Prostate gland (tissue), 2 donors: ENCODE measurements around the gene SLC27A1. TPM values are rescaled to one million over a fixed set of nuclear protein-coding genes. Genes with fewer than 3 reads are reported as not detected.
A peak's percentile ranks its signal among the peaks of the same experiment; 100 is the strongest.

ENCODE experiments used
- DNase-seq: peaks from one replicate; pipeline ENCODE4 v3.0.0-alpha.2; 2019; ENCODE audit warnings: low spot score
- H3K27ac ChIP-seq, 2 donors: fragments of 200-600 bp; sonication (generic); 2 replicates each; pipeline ENCODE4 v1.5.1; 2017 to 2019
- H3K27me3 ChIP-seq: fragments of 200-600 bp; sonication (generic); replicated peaks from 2 replicates; pipeline ENCODE4 v1.5.1; 2019; ENCODE audit not compliant: insufficient read depth
- H3K36me3 ChIP-seq, 2 donors: fragments of 200-600 bp; sonication (generic); 1 replicate in 1 of 2; 2 replicates in 1 of 2; pipeline versions ENCODE4 v1.5.1 to v1.8.1; 2017 to 2019
- H3K4me1 ChIP-seq: fragments of 200-600 bp; sonication (generic); replicated peaks from 2 replicates; pipeline ENCODE4 v1.5.1; 2019
- H3K4me3 ChIP-seq, 2 donors: fragments of 200-600 bp; sonication (generic); 2 replicates each; pipeline ENCODE4 v1.5.1; 2017 to 2019
- H3K9me3 ChIP-seq: fragments of 200-600 bp; sonication (generic); 2 replicates; pipeline ENCODE4 v1.5.1; 2017
- POLR2A ChIP-seq: fragments of 450-650 bp; IDR thresholded peaks from one replicate; pipeline ENCODE4 v1.6.1; 2016; ENCODE audit warnings: antibody characterized with exemption, mild to moderate bottlenecking
- POLR2AphosphoS5 ChIP-seq: sonication (generic); formaldehyde crosslinking; IDR thresholded peaks from one replicate; pipeline ENCODE4 v1.6.1; 2017; ENCODE audit warnings: antibody characterized with exemption
- WGBS: methylation state at CpG from one replicate; pipeline ENCODE4 v1.1.5; 2018; 5-methylcytosine and 5-hydroxymethylcytosine counted together
- intact Hi-C: fragments of 100-400 bp; cut with DNase I; formaldehyde crosslinking; loops from one replicate; pipeline ENCODE4 v1.14.2; 2022
- total RNA-seq, 2 donors: library from RNA; depleted of rRNA; stranded (reverse); fragments of >200 nt; gene quantifications; one replicate each; pipeline ENCODE4 v1.1.0, GENCODE V29; 2016
- TF ChIP-seq, protein P1 (sequence below), 4 experiments: fragments of 200-600 bp in 2 of 4; fragments of 450-650 bp in 2 of 4; sonication (generic) in 2 of 4; IDR thresholded peaks; 1 replicate in 3 of 4; 2 replicates in 1 of 4; pipeline ENCODE4 v1.5.1; 2016 to 2019; ENCODE audit warnings: antibody characterized with exemption in 4 of 4, mild to moderate bottlenecking in 2 of 4, moderate library complexity in 2 of 4

Gene SLC27A1
- total RNA-seq, 2 donors from 2014 or later, result 73.3 to 78.7 TPM

DNA sequence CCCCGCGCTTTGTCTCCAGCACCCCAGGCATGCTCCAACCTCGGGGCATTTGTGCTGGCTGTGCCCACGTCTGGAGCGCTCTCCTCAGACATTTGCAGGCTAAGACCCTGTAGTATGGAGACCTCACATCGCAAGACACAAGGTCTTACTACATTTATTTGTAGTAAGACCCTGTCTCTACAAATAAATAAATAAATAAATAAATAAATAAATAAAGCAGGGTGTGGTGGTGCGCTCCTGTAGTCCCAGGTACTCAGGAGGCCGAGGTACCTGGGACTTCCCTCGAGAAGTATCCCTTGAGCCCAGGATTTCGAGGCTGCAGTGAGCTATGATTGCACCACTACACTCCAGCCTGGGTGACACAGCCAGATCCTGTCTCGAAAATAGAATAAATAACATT is 14.2 kb upstream of the SLC27A1 start:
- no peak overlapping the region for H3K4me3 ChIP-seq
- peaks cover 6% of the 10 kb centered on the region for H3K27me3 ChIP-seq
- H3K27ac ChIP-seq, result no peak overlapping the region
- no peaks in the 10 kb centered on the region for H3K36me3 ChIP-seq
- no peak for DNase-seq
- H3K9me3 ChIP-seq, result no peaks in the 10 kb centered on the region
- 78% methylated on average over 11 of the region's 11 CpGs for WGBS
- no peaks in the 10 kb centered on the region for H3K4me1 ChIP-seq
- intact Hi-C loops, result no loop called here
- TF ChIP-seq POLR2A (no peak), POLR2AphosphoS5 (no peak)
- TF ChIP-seq, protein P1, sequence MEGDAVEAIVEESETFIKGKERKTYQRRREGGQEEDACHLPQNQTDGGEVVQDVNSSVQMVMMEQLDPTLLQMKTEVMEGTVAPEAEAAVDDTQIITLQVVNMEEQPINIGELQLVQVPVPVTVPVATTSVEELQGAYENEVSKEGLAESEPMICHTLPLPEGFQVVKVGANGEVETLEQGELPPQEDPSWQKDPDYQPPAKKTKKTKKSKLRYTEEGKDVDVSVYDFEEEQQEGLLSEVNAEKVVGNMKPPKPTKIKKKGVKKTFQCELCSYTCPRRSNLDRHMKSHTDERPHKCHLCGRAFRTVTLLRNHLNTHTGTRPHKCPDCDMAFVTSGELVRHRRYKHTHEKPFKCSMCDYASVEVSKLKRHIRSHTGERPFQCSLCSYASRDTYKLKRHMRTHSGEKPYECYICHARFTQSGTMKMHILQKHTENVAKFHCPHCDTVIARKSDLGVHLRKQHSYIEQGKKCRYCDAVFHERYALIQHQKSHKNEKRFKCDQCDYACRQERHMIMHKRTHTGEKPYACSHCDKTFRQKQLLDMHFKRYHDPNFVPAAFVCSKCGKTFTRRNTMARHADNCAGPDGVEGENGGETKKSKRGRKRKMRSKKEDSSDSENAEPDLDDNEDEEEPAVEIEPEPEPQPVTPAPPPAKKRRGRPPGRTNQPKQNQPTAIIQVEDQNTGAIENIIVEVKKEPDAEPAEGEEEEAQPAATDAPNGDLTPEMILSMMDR (IDR thresholded peaks at IDR 0.05), result no peak

DNA sequence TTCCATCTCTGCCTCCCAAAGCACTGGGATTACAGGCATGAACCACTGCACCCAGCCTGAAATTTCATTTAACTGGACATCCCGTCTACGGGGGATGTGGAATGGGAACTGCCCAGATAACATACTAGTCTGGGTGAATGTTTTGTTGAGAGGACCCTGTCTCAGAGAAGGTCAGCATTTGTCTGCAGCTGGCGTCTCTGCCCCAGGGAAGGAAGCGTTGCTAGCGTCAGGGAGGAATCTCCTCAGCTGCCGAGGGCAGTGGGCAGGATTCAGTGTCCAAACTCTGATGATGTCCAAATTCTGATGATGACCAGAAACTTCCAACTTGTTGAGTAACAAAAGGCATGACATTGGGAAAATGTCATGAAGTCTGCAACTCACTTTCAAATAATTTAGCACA is 12.7 kb upstream of the SLC27A1 start:
- DNase-seq, result no peak
- no peak overlapping the region for H3K4me3 ChIP-seq
- H3K9me3 ChIP-seq, result no peaks in the 10 kb centered on the region
- TF ChIP-seq POLR2A, result no peak
- TF ChIP-seq, protein P1 (IDR thresholded peaks at IDR 0.05), result no peak
- TF ChIP-seq POLR2AphosphoS5, result no peak
- H3K27ac ChIP-seq, result no peak overlapping the region
- WGBS, result 46% methylated on average over 6 of the region's 6 CpGs
- intact Hi-C loops, result no loop called here
- no peaks in the 10 kb centered on the region for H3K4me1 ChIP-seq
- peaks cover 6% of the 10 kb centered on the region for H3K27me3 ChIP-seq
- no peaks in the 10 kb centered on the region for H3K36me3 ChIP-seq

DNA sequence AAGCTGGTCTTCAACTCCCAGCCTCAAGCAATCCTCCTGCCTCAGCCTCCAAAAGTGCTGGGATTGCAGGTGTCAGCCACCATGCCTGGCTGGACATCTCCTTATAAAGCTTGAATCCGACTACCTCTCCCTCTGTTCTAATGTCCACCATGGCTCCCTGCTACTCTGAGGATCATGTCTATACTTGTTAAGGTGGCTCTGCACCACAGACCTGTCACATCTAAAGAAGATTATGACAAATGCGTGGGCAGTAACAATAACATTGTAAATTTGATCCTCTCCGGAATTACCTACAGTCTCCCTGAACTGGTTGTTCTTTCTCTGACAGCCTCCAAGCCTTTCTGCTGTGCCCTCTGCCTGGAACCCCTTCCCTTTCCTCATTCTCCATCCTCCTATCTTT is 11.4 kb upstream of the SLC27A1 start:
- H3K36me3 ChIP-seq, result no peaks in the 10 kb centered on the region
- 40% methylated on average over 3 of the region's 3 CpGs for WGBS
- intact Hi-C loops, result no loop called here
- no peak for TF ChIP-seq POLR2A
- no peak for TF ChIP-seq POLR2AphosphoS5
- TF ChIP-seq, protein P1 (IDR thresholded peaks at IDR 0.05), result no peak
- H3K4me3 ChIP-seq, result no peak overlapping the region
- no peak for DNase-seq
- peaks cover 6% of the 10 kb centered on the region for H3K27me3 ChIP-seq
- H3K9me3 ChIP-seq, result no peaks in the 10 kb centered on the region
- no peaks in the 10 kb centered on the region for H3K4me1 ChIP-seq
- H3K27ac ChIP-seq, result no peak overlapping the region

DNA sequence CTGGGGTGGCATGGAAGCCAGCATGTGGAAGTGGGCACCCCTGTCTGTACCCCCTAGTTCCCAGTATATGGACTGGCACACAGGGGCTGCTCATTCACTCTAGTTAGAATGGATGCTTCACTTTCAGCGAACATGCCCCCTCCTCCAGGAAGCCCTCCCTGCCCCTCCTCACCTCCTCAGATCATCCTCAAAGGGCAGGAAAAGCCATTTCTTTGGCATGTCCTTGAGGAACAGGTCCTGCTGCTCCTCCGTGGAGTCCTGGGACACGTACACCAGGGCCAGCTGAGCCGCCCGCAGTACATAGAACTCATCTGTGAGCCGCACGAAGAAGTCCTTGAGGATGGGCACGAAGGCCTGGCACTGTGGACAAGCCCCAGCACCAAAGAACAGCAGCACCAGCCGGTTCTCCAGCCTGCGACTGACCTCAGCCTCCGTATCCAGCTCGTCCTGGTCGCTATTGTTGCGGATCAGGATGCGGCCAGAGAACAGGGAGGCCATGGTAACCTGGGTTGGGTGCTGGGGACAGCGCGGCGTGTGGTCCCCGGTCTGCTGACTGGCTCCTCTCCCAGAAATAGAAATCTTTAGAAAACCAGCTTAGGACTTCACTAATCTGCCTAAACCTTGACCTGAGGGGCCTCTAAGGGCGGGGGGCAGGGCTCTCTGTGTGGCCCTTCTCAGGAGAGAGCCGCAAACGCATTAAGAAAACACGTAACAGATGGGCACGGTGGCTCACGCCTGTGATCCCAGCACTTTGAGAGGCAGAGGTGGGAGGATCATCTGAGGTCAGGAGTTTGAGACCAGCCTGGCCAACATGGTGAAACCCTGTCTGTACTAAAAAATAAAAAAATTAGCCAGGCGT is 9.7 kb upstream of the SLC27A1 start, which contains the start of gene NXNL1:
Gene NXNL1 (minus strand): TSS at position 555 of the 859 bp plus-strand sequence. CDS start 57 bp downstream, at position 498.
- Histone ChIP-seq H3K9me3 (no peaks in the 10 kb centered on the region), H3K4me1 (no peaks in the 10 kb centered on the region), H3K36me3 (no peaks in the 10 kb centered on the region), H3K27ac (no peak within 1 kb of the TSS), H3K27me3 (peaks cover 2% of the 10 kb centered on the region), H3K4me3 (no peak within 1 kb of the TSS)
- intact Hi-C loops, result no loop called here
- TF ChIP-seq, protein P1 (IDR thresholded peaks at IDR 0.05), result no peak
- TF ChIP-seq POLR2A (no peak), POLR2AphosphoS5 (no peak)
- 89% methylated on average over 26 of the region's 26 CpGs for WGBS
- no peak for DNase-seq

DNA sequence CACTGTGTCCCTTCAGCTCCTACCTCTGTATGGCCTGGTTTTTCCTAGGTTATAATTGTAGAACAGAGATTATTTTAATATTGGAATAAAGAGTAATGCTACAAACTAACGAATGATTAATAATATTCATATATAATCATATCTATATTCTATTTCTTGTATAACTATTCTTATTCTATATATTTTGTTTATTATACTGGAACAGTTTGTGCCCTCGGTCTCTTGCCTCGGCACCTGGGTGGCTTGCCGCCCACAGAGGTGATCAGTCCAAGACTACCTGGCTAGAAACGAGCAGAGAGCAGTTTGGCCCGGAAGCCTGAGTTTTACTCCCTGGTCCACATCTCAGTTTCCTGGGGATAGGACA is 3.9 kb upstream of the SLC27A1 start:
- Histone ChIP-seq H3K27me3 (no peaks in the 10 kb centered on the region), H3K4me1 (peaks cover under 1% of the 10 kb centered on the region), H3K9me3 (no peaks in the 10 kb centered on the region), H3K4me3 (no peak overlapping the region), H3K27ac (no peak overlapping the region), H3K36me3 (no peaks in the 10 kb centered on the region)
- no peak for DNase-seq
- TF ChIP-seq, protein P1 (IDR thresholded peaks at IDR 0.05), result peak in 1 of 4 experiments; percentile 8
- no peak for TF ChIP-seq POLR2AphosphoS5
- intact Hi-C loops, result loop anchor here (5.0 kb wide), 1 partner anchor 119 kb away; no protein-coding TSS in a partner anchor
- WGBS, result 33% methylated on average over 6 of the region's 6 CpGs
